Kidney (tissue), 14 donors: Measurements from ENCODE around the gene LHX2. TPM values are rescaled to one million over a fixed set of nuclear protein-coding genes. Genes with fewer than 3 reads are reported as not detected.

ENCODE experiments used
- DNase-seq, 5 donors: peaks; one replicate each; pipeline ENCODE4 v3.0.0-alpha.2; 2013 to 2020
- FAIRE-seq: peaks from 2 replicates; lab custom pipeline; 2012; peaks lifted over from hg19 to GRCh38; lab: Jason Lieb, UNC
- H3K27ac ChIP-seq, 2 donors: one replicate each; pipeline ENCODE4 v1.7.0; 2013; ENCODE audit warnings: low read depth in 2 of 2, low read length in 2 of 2, inconsistent platforms in 1 of 2
- H3K27me3 ChIP-seq: one replicate; pipeline ENCODE4 v1.7.1; 2013; ENCODE audit warnings: low read length, inconsistent platforms; ENCODE audit not compliant: control insufficient read depth, insufficient read depth
- H3K36me3 ChIP-seq, 3 donors: one replicate each; pipeline versions ENCODE4 v1.7.0 to v1.7.1; 2013; ENCODE audit warnings: low read length in 3 of 3, control low read depth in 1 of 3, inconsistent platforms in 1 of 3; ENCODE audit not compliant: insufficient read depth in 3 of 3, control insufficient read depth in 2 of 3
- H3K4me1 ChIP-seq, 3 donors: one replicate each; pipeline versions ENCODE4 v1.7.0 to v1.7.1; 2013; ENCODE audit warnings: low read length in 3 of 3, inconsistent platforms in 1 of 3, low read depth in 1 of 3; ENCODE audit not compliant: control insufficient read depth in 2 of 3, insufficient read depth in 2 of 3
- H3K4me3 ChIP-seq, 3 donors: one replicate each; pipeline versions ENCODE4 v1.7.0 to v1.8.1; 2013; ENCODE audit warnings: low read length in 3 of 3, control low read depth in 1 of 3, inconsistent platforms in 1 of 3
- H3K9ac ChIP-seq, 3 donors: one replicate each; pipeline versions ENCODE4 v1.7.0 to v1.7.1; 2013; ENCODE audit warnings: low read length in 3 of 3, control low read depth in 1 of 3, inconsistent platforms in 1 of 3
- H3K9me3 ChIP-seq, 3 donors: one replicate each; pipeline versions ENCODE4 v1.7.0 to v1.7.1; 2013; ENCODE audit warnings: low read length in 3 of 3, control low read depth in 1 of 3, inconsistent platforms in 1 of 3; ENCODE audit not compliant: control insufficient read depth in 2 of 3, insufficient read depth in 1 of 3
- intact Hi-C: fragments of 100-400 bp; cut with DNase I; formaldehyde crosslinking; loops from one replicate; pipeline ENCODE4 v1.11.1; 2022
- polyA plus RNA-seq: library from polyadenylated mRNA; stranded (reverse); fragments of 350-450 nt; fragmentation: Illumina TruSeq; extraction: RNeasy Lipid Tissue Mini Kit (QIAGEN cat#74804); gene quantifications from one replicate; pipeline ENCODE4 v1.2.3, GENCODE V29; 2014; ENCODE audit warnings: low read depth, low replicate concordance; ENCODE audit not compliant: insufficient read depth
- total RNA-seq: library from RNA; stranded (reverse); fragmentation: NEBNext Ultra II Directional; extraction: Animal tissue kit (Norgen Biotek cat#: 25700); gene quantifications from one replicate; pipeline ENCODE4 v1.2.1, GENCODE V29; 2021
- TF ChIP-seq, protein P1 (sequence below): IDR thresholded peaks from 3 replicates; pipeline ENCODE4 v1.5.1; 2012; ENCODE audit warnings: mild to moderate bottlenecking, moderate library complexity, borderline replicate concordance; ENCODE audit not compliant: insufficient read depth; ENCODE audit errors: extremely low read depth
- donor health status: control.
- donor health status: control.
- donor health status: control.
- donor health status: control.
- donor health status: control.
- donor health status: DM: yes; HTN: yes; CAD: no.
- donor health status: Normal renal cell carcinoma (clear cell type).

The LHX2 gene
- total and polyA plus RNA-seq, 2 donors from 2014 or later: not detected

- Histone ChIP-seq H3K4me3 (no peak overlapping the region), H3K36me3 (no peaks in the 10 kb centered on the region), H3K27ac (no peak overlapping the region), H3K4me1 (no peaks in the 10 kb centered on the region), H3K9ac (no peak overlapping the region), H3K9me3 (no peaks in the 10 kb centered on the region), H3K27me3 (no peaks in the 10 kb centered on the region)
- intact Hi-C loops: no loop called here
- FAIRE-seq: no peak
- no peak for DNase-seq
- TF ChIP-seq, protein P1, sequence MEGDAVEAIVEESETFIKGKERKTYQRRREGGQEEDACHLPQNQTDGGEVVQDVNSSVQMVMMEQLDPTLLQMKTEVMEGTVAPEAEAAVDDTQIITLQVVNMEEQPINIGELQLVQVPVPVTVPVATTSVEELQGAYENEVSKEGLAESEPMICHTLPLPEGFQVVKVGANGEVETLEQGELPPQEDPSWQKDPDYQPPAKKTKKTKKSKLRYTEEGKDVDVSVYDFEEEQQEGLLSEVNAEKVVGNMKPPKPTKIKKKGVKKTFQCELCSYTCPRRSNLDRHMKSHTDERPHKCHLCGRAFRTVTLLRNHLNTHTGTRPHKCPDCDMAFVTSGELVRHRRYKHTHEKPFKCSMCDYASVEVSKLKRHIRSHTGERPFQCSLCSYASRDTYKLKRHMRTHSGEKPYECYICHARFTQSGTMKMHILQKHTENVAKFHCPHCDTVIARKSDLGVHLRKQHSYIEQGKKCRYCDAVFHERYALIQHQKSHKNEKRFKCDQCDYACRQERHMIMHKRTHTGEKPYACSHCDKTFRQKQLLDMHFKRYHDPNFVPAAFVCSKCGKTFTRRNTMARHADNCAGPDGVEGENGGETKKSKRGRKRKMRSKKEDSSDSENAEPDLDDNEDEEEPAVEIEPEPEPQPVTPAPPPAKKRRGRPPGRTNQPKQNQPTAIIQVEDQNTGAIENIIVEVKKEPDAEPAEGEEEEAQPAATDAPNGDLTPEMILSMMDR: no peak
Measured at GRCh38 chr9:124066783-124067577, 55.4 kb downstream of the LHX2 start.

GRCh38 chr9:124068251-124068650 lies 56.7 kb downstream of the LHX2 start:
- no peak for DNase-seq
- no peak overlapping the region for H3K27ac ChIP-seq
- intact Hi-C loops: no loop called here
- no peak overlapping the region for H3K4me3 ChIP-seq
- no peaks in the 10 kb centered on the region for H3K4me1 ChIP-seq
- no peaks in the 10 kb centered on the region for H3K9me3 ChIP-seq
- H3K27me3 ChIP-seq: no peaks in the 10 kb centered on the region
- no peak overlapping the region for H3K9ac ChIP-seq
- FAIRE-seq: no peak
- TF ChIP-seq, protein P1: no peak
- no peaks in the 10 kb centered on the region for H3K36me3 ChIP-seq

GRCh38 chr9:124074746-124075145 lies 63.2 kb downstream of the LHX2 start:
- Histone ChIP-seq H3K4me3 (no peak overlapping the region), H3K27me3 (no peaks in the 10 kb centered on the region), H3K9me3 (no peaks in the 10 kb centered on the region), H3K36me3 (no peaks in the 10 kb centered on the region), H3K9ac (no peak overlapping the region), H3K4me1 (no peaks in the 10 kb centered on the region), H3K27ac (no peak overlapping the region)
- DNase-seq (no peak), FAIRE-seq (no peak)
- intact Hi-C loops: no loop called here
- TF ChIP-seq, protein P1: no peak
